Stimulated activated CD8-positive, alpha-beta memory T cell treated with anti-CD3 and anti-CD28 coated beads, Interleukin-12 subunit alpha, Interleukin-12 subunit beta, amount 100 ng/mL, for 4 hours (primary cell): Measurements from ENCODE around the gene INTS7.
"Not testable (repeated sequence)": the region's sequence is repeated elsewhere in the genome, so short reads cannot be mapped to it uniquely, and the experiment has no call there.

Source experiments
- DNase-seq: peaks from one replicate; pipeline ENCODE4 v3.0.0-alpha.2; 2020; ENCODE audit warnings: low read depth

INTS7 gene

GRCh38 chr1:211933946-211934714 is 101.2 kb downstream of the INTS7 start:
- no peak for DNase-seq

- no peak for DNase-seq
These were observed 102.5 kb downstream of the INTS7 start for GRCh38 chr1:211932933-211933254.

DNA sequence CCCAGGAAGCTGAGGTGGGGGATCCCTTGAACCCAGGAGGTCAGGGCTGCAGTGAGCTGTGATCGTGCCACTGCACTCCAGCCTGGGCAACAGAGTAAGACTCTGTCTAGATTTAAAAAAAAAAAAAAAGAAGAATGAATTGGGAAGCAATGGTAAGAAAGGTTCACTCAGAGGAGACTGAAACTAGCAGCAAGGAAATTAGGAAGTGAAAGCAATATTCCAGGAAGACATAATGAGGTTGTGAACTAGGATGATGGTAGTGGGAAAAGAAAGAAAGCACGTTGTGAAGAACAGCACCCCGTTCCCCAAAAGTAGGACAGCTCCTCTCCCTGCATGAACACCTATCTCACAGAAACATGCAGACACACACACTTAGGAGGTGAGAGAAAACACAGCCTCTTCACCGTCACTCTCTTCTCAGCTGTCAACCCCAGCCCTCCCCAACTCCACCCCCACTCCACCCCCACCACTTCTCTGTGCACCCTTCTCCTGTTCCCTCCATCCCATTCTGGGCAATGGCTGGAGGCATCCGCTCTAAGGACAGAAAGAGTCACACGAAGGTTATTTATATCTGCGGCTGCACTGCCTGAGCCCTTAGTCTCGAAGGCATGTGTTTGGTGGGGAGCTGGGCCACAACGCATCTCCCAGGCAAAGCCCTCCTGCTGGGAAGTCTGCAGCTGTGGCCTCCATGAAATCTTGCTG is 103.0 kb downstream of the INTS7 start:
- DNase-seq = no peak

- DNase-seq = no peak
These were observed 105.7 kb downstream of the INTS7 start for GRCh38 chr1:211929683-211930082.

- no peak for DNase-seq
These were observed 106.2 kb downstream of the INTS7 start for GRCh38 chr1:211928993-211929637.

DNA sequence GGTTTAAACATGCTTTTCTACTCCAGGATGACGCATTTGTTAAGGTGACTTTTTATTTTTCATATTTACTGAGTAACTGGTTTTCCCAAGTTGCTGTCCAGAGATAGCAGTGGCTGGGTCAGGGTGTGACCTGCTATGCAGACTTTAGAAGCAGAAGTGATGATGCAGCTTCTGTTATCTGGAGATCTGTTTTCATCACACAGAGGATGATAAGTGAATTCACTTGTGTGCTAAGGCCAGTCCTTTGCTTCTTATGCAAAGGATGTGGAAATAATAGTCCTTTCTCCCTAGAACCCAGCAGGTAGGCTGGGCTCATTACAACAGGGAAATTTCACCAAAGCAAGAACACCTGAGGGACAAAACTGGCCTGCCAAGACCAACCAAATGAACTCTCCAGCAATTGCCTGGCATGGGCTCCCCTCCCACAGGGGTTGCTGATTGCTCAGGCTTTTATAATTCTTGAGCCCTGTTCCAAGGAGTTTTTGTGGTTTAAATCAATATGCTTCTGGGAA is 107.0 kb downstream of the INTS7 start:
- DNase-seq = no peak

DNA sequence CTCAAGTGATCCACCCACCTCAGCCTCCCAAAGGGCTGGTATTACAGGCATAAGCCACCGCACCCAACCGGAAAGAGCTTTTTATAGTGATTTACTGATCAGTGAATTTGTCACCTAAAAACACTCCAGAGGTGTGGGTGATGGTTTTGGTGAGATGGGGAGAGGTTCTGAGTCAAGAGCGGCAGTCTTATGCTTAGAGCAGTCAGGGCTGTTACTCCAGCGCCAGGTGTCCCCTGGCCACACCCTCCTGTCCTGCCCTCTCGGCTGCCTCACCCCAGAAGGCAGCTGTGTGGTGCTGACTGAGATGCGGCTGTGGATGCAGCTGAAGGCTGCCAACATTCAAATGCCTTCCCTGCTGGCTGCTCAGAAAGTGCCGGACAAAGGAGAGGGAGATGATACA is 110.3 kb downstream of the INTS7 start:
- no peak for DNase-seq

- DNase-seq = no peak
These were observed 111.1 kb downstream of the INTS7 start for GRCh38 chr1:211924256-211924655.

- no peak for DNase-seq
These were observed 112.3 kb downstream of the INTS7 start for GRCh38 chr1:211923095-211923494.

DNA sequence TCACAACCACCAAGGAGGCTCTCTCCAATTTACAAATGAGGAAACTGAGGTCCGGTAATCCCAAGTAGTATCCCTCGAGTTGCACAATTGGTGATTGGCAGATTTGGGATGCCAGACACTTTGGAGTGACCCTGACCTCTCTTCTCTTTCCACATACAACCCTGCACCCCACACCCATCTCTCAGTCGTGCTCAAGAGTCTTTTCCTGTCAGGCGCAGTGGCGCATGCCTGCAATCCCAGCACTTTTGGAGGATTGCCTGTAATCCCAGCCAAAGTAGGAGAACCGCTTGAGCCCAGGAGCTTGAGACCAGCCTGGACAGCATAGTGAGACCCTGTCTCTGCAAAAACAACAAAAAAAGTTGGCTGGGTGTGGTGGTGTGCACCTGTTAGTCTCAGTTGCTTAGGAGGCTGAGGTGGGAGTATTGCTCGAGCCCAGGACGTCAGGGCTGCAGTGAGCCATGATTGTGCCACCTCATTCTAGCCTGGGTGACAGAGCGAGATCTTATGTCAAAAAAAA is 113.7 kb downstream of the INTS7 start:
- DNase-seq = no peak

DNA sequence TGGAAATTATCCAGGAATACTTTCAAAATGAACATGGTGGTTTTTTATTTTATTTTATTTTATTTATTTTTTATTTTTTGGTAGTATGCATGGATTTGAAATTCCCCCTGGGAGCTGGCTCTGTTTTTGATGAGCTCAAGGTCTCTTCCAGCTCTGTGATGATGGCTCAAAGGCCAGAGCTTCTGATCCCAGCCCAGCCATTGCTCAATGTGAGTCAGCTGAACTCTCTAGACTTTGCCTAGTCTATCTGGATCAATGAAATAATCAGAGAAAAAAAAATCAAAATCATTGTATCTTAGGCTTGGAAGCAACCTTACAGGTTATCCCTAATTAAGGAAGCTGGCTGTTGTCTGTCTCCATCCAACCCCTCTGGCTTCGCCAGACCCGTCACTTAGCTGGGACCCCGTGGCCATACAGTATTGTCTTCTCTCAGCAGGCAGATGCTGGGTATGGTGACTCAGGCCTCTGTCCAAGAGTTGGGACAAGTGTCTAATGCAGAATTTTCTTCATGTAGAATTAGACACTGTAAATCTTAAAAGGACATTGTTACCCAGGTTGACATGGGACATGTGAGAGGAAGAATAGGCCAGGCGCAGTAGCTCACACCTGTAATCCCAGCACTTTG is 114.6 kb downstream of the INTS7 start:
- DNase-seq = no peak

- DNase-seq = no peak
These were observed 115.2 kb downstream of the INTS7 start for GRCh38 chr1:211920141-211920572.

DNA sequence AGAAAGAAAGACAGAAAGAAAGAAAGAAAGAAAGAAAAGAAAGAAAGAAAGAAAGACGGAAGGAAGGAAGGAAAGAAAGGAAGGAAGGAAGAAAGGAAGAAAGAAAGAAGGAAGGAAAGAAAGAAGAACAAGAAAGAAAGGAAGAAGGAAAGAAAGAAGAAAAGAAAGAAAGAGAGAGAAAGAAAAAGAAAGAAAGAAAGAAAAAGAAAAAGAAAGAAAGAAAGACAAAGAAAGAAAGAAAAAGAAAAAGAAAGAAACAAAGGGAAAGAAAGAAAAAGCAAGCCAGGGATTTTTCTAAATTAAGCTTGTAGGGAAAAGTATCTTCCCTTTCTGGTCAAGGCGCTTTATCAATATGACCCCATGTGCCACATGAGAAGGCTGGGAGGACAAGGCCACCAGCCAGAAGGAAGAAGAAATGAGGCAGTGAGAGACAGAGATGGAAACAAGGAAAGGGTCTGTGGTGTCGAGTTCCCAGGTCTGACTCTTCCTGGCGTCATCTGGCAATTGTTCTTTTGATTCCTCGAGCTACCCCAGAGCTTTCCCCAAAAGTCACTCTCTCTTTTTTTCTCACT is 116.4 kb downstream of the INTS7 start:
- DNase-seq = no peak

DNA sequence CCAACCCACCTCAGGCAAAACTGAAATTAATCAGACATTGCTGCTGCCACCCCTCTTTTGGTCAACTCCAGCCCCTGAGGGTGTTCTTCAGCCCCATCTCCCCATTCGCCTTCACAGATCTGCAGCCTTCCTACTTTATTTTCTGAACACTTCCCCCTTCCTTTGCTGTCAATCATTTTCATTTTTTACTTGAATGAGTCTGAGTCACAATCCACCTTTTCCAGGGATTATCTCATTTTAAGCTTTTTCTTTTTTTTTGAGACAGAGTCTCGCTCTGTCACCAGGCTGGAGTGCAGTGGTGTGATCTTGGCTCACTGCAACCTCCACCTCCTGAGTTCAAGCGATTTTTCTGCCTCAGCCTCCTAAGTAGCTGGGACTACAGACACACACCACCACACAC is 118.9 kb downstream of the INTS7 start:
- DNase-seq = not testable (repeated sequence)

DNA sequence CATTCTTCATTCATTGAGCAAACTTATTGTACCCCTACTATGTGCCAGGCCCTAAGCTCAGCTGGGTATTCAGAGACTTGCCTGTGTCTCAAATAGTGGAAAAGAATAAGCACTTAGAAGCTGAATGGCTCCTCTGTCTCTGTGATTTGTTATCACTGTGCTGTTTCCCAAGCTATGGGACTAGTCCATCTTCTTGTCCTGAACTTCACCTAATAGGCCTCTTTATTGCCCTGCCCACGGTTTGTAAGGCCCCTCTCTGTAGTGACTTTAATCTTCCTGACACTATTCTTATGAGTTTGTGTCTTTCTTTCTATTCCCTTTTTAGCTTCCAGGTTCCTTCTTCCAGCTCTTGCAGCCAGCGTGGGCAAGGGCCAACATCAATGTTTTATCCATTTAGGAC is 119.4 kb downstream of the INTS7 start:
- no peak for DNase-seq

GRCh38 chr1:211912844-211913432 is 122.4 kb downstream of the INTS7 start:
- DNase-seq = no peak

DNA sequence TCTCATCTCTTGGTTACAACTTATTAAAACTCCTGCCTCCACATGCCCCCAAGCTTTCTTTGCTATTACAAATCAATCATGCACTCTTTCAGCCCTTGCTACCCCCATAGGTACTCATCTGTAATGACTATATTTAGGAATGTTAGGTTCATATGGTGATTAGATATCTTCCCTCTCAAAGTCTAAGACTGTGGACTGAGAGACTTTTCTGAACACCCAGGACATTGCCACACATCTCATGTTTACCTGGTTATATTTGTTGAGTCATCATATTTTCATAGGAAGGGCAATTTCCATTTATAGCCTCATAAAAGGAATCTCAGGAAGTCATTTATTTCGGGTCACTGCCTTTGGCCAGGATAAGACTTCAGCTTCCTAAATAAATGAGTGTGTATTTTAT is 123.3 kb downstream of the INTS7 start:
- DNase-seq = no peak

GRCh38 chr1:211910913-211911485 is 124.4 kb downstream of the INTS7 start:
- no peak for DNase-seq

- DNase-seq = no peak
These were observed 125.1 kb downstream of the INTS7 start for GRCh38 chr1:211910113-211910884.

DNA sequence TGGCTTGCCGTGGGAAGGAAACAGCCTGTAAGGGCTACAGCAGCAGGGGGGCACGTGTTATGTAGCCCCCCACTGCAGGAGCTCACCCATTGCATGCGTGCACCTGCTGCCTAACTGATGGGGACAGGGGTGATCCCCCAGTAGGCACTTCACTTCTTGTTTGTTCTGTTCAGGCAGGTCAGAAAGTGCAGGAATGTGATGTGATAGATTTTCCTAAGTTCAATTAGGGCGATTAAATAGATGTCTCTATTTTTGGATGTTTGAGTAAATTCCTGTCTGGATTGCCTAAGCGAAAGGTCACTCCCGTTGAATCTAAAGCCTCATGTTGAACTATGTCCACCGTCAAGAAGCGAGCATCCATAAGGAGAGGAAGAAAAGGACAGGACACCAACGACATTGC is 126.0 kb downstream of the INTS7 start:
- DNase-seq = no peak
